ENCODE results near the gene ATAD2B.

The ATAD2B gene

DNA sequence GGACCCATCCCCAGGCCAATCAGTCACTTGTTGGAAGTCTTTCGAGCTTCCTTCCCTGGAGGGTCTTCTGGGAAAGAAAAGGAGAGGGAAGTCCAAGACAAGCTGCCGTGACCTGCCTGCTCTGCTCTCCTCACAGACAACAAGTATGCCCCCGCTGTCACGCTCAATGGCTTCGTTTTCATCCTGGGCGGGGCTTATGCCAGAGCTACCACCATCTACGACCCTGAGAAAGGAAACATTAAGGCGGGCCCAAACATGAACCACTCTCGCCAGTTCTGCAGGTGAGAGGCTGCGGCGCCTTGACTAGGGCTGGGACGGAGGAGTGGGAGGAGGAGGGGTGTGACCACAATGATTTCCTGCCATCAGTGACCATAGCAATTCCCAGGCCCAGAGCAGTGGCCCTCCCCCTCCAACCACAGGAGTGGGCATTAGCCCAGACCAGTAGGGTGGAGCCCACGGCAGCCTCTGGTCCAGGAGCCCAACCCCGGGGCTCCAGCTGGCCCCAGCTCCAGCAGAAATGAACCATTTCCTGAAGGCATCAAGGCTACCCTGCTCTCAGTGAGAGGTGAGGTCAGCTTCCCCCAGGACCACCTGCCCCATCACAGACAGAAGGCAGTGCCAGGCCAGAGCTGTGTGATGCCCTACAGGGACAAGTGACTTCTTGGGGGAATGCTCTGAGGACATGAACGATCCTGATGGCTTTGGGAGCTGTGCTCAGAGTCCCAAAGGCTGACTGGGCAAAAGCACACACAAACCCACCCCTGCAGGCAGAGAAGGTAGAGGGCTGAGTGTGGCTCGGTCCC lies 223.1 kb downstream of the ATAD2B start:
- no peak for DNase-seq (ENCODE audit: low read depth in 2 of 2)

DNA sequence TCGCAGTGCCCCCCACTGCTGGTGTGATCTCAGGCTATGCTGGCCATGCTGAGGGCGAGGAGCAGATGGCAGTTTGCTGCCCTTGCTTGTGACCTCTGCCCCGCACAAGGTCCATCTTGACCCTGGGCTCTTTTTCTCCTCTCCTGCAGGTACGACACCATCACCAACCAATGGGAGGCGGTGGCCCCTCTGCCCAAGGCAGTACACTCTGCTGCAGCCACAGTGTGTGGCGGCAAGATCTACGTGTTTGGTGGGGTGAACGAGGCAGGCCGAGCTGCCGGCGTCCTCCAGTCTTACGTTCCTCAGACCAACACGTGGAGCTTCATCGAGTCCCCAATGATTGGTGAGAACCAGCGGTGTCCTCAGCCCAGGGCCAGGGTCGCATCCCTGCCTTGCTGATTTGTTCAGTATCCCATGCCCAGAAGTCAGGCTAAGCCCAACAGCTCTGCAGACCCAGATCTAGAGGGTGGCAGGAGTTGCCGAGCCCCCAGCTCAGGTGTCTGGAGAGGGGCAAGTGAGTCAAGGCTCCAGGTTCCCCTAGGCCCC lies 223.8 kb downstream of the ATAD2B start:
- no peak for DNase-seq (ENCODE audit: low read depth in 2 of 2)

DNA sequence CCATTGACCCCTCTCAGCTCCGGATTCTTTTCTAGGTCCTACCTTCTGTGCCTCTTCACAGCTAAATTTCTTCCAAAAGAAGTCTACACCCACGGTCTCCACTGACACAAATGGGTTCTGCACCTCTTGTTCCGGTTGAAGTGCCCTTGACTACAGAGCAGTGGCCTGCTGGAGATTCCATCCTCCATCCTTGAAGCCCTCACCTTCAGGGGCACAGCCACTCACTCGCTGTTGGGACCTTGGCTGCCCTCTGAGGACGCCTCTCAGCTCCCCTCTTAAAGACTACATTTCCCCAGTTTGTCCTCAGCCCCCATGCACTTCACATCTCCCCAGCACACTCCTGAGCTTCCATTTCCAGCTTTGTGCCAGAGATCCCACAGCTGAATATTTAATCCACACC lies 226.3 kb downstream of the ATAD2B start:
- no peak for DNase-seq (ENCODE audit: low read depth in 2 of 2)

DNA sequence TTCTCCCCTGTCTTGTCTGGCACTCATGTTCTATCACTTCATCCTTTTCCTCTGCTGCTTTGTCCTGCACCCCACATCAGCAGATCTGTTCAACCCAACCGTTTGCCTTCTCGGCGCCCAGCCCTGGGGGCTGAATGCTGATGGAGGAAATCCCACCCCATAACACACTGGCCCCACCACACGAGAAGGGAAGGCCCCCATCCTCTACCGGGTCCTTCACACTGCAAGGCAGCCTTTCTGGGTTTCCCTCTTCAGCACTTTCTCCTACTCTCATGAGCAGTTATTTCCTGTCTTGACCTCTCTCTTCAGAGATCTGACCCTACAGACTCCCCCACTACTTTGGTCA lies 227.4 kb downstream of the ATAD2B start:
- no peak for DNase-seq (ENCODE audit: low read depth in 2 of 2)

DNA sequence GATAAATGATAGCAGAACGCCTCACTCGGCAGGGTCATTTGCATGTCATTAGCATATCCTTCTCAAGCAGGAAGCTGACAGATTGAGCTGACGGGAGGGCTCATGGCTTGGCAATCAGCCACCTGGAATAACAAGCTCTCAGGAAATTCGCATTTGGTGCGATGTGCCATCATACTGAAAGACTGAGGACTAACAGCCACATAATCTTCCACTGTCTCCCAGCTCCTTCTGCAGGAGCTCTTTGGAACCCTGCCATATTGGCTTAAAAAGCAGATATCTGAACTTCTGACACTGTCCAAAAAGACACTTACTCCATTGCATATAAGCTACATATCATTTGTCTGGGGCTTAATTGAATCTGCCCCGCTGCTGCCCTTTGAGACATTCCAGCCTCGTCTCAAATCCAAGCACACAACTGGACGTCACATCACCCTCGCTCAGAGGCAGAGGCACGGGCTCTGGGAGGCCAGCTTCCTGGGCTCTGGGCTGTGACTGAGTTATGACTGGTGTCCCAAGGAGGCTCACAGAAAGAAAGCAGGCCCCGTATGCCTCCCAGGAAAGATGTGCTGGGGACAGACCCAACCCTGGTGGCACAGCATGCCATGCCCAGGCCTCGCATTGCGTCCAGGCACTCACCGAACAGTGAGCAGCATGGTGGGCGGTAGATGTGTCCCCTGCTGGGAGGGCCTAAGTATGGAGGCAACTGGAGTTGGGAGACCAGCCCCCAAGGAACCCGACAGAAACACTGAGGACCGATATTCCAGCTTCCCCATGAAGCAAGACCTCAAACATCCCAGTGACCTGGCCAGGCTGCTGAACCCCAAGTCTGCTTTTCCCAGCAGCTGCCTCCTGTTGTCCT lies 228.0 kb downstream of the ATAD2B start:
- DNase-seq (ENCODE audit: low read depth in 2 of 2) = no peak

All from stimulated activated CD8-positive, alpha-beta memory T cell treated with anti-CD3 and anti-CD28 coated beads, Interleukin-15, amount 100 ng/mL, for 48 hours (primary cell).